Measurements from ENCODE around the gene STAT5A. TPM values are rescaled to one million over a fixed set of nuclear protein-coding genes. Genes with fewer than 3 reads are reported as not detected.
"Not testable (repeated sequence)": the region's sequence is repeated elsewhere in the genome, so short reads cannot be mapped to it uniquely, and the experiment has no call there.

Gene STAT5A
- polyA plus RNA-seq (2013, experiment 1 of 2; ENCODE audit: insufficient read length): 2.5 TPM
- polyA plus RNA-seq (2013, experiment 2 of 2; ENCODE audit: insufficient read length): 2.6 TPM

DNA sequence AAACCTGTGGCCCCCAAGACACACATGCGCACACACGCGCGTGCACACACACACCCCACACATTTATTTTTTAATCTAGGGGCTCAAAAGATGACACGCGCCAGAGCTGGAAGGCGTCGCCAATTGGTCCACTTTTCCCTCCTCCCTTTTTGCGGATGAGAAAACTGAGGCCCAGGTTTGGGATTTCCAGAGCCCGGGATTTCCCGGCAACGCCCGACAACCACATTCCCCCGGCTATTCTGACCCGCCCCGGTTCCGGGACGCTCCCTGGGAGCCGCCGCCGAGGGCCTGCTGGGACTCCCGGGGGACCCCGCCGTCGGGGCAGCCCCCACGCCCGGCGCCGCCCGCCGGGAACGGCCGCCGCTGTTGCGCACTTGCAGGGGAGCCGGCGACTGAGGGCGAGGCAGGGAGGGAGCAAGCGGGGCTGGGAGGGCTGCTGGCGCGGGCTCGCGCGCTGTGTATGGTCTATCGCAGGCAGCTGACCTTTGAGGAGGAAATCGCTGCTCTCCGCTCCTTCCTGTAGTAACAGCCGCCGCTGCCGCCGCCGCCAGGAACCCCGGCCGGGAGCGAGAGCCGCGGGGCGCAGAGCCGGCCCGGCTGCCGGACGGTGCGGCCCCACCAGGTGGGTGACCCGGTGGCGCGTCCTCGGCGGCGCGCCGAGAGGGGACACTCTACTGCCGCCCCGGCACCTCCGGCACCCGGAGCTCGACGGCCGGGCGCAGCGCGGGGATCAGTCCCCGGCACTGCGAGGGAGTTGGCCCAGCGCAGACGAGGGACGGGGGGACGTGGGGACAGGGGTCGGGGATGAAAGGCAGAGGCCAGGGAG, at the start of gene STAT5A:
Gene STAT5A (plus strand): TSS at position 522 of the 826 bp plus-strand sequence. CDS start 914 bp downstream, outside the sequence.
- peak; percentile 65 for DNase-seq

DNA sequence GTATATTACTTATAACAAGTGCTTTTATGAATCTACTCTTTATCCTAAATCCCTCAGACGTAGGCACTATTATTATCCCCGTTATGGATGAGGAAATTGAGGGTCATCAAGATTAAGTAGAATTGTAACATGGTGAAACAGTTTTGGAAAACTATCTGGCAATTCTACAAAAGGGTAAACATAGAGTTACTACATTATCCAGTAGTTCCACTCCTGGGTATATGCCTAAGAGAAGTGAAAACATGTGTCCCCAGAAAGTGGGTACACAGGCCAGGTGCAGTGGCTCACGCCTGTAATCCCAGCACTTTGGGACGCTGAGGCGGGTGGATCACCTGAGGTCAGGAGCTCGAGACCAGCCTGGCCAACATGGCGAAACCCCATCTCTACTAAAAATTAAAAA, 48.7 kb upstream of the STAT5A start:
- DNase-seq: not testable (repeated sequence)

DNA sequence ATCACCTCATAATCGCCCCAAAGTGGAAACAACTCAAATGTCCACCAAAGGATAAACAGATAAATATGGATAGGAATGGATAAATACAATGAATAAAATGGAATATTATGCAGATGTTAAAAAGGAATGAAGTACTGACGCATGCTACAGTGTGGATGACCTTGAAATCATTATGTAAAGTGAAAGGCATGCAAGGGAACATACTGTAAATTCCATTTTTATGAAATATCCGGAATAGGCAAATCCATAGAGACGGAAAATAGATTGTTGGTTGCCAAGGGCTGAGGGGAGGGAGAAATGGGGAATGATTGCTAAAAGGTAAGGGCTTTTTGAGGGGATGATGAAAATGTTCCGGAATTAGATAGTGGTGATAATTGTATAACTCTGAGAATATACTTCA, 48.1 kb upstream of the STAT5A start:
- peak; percentile 22 for DNase-seq

DNA sequence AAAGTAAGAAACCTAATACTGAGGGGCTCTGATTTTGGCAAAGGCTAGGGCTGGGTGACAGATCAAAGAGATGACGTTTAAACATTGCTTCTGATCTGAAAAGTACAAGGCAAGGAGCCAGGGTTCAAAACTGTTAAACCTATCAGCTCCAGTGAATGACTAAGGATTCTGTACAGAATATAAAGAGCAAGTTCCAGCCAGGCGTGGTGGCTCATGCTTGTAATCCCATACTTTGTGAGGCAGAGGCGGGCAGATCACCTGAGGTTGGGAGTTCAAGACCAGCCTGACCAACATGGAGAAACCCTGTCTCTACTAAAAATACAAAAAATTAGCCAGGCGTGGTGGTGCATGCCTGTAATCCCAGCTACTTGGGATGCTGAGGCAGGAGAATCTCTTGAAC, 47.4 kb upstream of the STAT5A start:
- DNase-seq: not testable (repeated sequence)

DNA sequence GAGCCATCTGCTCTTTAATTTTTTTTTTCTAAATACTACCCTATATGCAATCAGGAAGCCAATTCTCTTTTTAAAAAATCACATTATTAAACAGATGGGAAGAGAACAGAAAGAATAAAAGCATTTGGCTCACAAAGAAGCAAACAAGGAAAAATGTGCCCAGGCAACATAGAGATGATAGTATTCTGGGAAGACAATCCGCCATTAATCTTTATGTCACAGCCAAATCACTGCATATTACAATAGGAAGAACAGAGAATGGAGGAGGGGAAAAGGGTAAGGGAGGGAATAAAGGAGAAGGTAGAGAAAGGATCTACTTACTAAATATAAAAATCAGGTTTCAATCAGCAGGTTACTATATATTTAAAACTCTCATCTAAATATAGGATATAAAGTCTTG, 46.4 kb upstream of the STAT5A start:
- no peak for DNase-seq

DNA sequence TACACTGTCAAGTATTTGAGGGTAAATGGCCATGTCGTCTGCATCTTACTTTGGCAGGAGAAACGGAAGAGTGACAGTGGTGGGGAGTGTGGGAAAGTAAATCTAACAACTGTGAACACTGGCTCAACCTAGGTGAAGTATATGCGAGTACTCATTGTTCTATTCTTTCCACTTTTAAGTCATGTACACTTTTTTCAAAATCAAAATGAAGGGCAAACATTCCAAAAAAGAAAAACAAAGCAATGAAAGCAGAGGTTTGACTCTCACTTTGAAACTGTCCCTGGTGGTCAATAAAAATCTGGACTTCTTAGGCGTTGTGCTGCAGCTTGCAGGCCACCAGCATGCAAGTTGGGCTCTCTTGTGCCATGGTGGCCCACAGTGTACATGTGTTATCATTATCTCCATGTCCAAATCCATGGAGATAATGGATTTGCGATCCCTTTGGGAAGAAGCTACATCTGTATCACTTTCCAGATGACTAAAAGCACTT, 44.8 kb upstream of the STAT5A start:
- DNase-seq: no peak

DNA sequence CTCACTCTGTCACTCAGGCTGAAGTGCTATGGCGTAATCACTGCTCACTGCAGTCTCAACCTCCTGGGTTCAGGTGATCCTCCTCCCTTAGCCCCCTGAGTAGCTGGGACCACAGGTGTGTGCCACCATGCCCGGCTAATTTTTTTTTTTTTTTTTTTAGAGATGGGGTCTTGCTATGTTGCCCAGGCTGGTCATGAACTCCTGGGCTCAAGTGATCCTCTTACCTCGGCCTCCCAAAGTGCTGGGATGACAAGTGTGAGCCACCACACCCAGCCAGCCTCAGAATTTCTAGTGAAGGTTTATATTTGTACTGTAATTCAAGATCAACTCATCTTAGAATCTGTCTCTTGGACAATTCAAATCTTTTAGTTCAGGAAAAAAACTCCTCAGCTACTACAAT, 44.2 kb upstream of the STAT5A start:
- DNase-seq: not testable (repeated sequence)

DNA sequence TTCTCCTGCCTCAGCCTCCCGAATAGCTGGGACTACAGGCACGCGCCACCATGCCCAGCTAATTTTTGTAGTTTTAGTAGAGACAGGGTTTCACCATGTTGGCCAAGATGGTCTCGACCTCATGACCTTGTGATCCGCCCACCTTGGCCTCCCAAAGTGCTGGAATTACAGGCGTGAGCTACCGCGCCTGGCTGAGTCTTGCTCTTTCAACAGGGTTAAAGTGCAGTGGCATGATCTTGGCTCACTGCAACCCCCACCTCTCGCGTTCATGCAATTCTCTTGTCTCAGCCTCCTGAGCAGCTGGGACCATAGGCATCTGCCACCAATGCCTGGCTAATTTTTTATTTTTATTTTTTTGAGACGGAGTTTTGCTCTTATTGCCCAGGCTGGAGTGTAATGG, 43.1 kb upstream of the STAT5A start:
- DNase-seq: not testable (repeated sequence)

DNA sequence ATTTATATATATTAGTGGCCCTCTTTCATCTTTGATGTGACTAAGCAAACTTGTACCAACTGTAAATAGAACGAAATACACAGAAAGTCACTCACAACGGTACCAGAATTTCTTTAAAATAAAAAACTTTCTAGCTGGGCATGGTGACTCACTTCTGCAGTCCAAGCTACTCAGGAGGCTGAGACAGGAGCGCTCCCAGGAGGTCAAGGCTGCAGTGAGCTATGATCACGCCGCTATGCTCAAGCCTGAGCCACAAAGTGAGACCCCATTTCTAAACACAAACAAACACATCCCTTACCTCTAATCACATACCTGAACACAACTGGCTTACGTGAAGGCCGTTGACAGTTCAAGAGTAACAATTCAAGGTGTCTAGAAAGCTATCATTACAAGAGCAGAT, 41.8 kb upstream of the STAT5A start:
- DNase-seq: no peak

DNA sequence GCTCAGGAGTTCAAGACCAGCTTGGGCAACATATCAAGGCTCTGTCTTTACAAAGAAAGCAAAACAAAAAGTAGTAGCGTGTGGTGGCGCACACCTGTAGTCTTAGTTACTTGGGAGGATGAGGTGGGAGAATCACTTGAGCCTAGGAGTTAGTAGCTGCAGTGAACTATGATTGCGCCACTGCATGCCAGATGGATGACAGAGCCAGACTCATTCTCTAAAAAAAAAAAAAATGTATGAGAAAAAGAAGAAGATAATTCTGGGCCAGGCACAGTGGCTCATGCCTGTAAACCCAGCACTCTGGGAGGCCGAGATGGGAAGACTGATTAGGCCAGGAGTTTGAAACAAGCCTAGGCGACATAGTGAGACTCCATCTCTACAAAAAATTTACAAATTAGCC, 40.6 kb upstream of the STAT5A start:
- peak; percentile 77 for DNase-seq

DNA sequence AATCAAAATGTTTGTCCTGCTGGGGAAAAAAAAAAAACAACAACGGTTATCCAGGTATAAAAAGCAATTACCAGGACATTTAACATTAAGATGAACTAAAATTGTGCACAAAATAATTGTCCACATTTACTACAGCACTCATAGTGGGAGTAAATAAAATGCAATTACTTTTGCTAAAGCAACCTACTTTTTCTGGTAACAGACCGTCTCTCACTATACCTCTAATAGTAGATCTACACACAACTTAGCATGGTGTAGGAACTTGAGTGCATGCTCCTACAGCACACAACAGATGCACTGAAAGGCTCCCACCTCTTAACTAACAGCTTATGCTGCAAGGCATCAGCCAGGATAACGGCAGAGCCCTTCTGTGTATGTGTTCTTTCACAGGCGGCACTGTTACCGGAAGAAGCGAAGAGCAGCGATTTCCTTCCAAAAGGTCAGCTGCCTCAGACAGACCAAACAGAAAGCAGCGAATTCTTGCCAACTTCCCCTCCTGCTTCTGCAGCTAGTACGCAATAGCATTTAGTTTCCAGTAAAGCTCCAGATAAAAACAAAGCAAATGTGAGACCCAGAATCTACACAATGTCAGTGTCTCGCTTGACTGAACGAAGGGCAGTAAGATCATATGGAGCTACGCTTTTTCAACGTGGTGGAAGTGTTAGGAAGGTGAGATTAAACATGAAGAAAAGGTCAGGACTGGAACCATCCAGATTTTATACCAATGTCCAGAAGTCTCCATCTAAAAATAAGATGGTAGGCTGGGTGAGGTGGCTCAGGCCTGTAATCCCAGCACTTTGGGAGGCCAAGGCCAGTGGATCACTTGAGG, 39.7 kb upstream of the STAT5A start:
- peak; percentile 66 for DNase-seq

DNA sequence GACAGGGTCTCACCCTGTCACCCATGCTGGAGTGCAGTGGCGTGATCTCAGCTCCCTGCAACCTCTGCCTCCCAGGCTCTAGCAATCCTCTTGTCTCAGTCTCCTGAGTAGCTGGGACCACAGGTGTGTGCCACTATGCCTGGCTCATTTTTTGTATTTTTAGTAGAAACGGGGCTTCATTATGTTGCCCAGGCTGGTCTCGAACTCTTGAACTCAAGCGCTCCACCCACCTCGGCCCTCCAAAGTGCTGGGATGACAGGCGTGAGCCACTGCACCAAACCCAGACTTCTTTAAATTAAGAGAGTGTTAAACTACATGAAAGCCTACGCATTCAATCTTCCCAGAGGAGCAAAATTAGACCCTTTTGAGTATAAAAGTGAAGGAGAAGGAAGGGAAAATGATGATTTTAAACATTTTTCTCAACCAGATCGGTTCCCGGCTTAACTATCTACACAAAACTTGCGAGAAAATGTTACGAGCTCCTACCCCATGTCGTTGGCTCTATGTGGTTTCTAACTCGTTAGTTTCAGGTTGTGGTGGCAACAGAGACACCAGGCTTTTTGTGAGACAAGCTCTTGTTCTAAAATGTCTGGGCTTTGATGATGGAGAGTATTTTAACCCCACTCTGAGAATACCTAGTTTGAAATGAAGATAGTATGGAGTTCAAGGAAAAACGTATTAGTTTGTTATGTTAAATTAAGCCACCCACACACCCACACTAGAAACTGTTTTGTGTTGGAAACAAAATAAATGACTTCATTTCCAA, 38.4 kb upstream of the STAT5A start:
- DNase-seq: no peak

DNA sequence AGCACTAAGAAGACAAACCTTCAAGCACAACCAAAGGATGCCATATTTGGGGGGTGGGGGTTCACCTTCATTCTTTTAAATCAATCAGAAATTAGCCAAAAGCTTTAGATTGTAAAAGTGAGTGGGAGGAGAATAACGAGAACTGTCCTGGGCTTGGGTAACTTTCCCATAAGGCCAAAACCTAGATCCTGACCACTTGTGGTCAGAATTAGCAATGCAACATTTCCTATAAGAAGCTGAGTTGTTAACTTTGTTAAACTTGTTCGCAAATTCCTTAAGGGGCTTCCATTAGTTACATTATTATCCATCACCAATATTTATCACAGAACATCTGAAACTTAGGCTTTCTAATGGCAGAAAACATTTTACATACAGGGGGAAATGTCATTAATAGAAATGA, 37.2 kb upstream of the STAT5A start:
- no peak for DNase-seq

DNA sequence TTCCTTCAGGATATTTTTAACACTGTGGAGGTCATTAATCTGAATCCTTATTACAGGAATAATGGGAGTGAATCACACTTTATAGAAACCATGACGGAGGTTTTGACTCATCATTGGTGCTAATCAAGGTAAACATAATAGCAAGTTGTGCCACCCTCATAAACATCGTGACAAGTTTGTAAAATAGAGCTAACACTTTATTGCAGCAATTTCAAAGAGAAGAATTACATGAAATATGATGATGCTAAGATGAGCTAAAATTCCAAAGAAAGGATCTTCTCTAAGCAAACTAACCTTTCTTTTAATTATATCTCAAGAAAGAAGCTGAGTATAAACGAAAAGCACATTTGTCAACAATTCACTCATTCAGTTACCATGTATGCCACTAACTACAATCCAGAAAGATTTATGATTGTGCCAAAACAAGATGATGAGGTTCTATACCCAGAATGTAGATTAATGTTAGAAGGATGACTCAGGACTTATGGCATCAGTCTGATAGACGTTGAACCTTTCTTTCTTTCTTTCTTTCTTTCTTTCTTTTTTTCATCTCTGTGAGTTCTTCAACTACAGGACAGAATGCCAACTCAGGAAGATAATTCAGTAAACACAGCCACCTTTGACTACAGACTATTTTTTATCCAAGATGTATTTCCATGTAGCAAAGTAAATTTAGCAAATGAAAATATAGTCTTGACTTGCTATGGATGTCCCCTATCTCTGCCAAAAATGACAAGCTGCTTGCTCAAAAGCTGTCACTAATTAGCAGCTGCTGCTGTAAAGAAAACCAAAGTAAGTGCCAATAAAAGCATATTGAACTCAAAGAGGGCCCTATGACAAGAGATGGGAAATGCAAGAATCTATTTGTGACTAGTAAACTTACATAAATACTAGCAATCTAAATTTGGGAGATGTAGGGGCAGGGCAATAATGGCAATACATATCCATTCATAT, 35.4 kb upstream of the STAT5A start:
- DNase-seq: peak; percentile 62

DNA sequence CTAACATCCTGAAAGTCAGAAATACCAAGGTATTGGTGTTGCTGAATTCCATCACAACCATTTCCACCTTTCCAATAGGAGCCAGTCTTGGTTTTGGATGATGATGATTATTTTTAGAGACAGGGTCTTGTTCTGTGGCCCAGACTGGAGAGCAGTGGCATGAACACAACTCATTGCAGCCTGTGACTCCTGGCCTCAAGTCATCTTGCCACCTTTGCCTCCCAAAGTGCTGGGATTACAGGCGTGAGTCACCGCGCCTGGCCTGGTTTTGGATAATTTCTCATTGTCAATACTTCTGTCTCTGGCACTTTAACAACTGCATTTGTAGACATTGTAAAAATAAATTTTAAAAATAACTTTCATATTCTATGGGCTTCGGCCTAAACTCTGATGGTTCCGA, 34.7 kb upstream of the STAT5A start:
- no peak for DNase-seq

DNA sequence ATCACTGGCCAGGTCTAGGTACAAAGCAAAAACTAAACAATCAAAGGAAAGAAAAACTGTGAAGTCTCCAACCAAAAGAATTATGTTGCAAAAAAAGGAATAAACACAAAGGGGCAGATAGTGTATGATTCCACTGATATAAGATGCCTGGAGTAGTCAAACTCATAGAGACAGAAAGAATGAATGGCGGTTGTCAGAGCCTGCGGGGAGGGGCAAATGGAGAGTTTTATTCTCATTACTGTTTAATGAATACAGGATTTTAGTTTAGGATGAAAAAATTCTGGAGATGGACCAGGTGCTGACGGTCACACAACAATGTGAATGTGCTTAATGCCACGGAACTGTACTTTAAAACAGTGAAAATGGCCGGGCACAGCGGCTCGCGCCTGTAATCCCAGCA, 32.9 kb upstream of the STAT5A start:
- DNase-seq: no peak

DNA sequence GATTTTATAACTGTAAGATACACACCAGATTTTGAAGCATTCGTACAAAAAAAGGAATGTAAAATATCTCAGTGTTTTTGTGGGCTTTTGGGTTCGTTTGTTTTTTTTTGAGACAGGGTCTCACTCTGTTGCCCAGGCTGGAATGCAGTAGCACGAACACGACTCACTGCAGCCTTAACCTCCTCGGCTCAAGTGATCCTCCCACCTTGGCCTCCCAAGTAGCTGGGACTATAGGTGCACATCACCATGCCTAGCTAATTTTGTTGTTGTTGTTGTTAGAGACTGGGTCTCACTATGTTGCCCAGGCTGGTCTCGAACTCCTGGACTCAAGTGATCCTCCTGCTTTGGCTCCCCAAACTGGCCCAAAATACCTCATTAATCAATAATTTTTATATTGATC, 28.0 kb upstream of the STAT5A start:
- no peak for DNase-seq

DNA sequence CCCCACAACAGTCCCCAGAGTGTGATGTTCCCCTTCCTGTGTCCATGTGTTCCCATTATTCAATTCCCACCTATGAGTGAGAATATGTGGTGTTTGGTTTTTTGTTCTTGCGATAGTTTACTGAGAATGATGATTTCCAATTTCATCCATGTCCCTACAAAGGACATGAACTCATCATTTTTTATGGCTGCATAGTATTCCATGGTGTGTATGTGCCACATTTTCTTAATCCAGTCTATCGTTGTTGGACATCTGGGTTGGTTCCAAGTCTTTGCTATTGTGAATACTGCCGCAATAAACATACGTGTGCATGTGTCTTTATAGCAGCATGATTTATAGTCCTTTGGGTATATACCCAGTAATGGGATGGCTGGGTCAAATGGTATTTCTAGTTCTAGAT, 23.9 kb upstream of the STAT5A start:
- DNase-seq: not testable (repeated sequence)

DNA sequence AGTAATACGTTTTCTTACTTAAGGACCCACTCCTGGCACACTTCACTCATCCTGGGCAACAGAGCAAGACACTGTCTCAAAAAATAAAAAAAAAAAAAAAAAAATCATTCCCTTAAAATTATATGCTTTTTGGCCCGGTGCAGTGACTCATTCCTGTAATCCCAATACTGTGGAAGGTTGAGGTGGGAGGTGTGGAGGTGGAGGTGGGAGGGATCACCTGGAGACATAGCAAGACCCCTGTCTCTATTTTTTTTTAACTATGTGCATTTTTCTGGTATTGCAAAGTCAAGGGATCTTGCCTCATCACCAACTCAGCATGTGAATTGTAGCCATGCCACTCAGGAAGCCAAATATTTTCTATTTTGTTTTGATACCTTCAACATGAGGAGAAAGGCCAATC, 21.8 kb upstream of the STAT5A start:
- DNase-seq: no peak

DNA sequence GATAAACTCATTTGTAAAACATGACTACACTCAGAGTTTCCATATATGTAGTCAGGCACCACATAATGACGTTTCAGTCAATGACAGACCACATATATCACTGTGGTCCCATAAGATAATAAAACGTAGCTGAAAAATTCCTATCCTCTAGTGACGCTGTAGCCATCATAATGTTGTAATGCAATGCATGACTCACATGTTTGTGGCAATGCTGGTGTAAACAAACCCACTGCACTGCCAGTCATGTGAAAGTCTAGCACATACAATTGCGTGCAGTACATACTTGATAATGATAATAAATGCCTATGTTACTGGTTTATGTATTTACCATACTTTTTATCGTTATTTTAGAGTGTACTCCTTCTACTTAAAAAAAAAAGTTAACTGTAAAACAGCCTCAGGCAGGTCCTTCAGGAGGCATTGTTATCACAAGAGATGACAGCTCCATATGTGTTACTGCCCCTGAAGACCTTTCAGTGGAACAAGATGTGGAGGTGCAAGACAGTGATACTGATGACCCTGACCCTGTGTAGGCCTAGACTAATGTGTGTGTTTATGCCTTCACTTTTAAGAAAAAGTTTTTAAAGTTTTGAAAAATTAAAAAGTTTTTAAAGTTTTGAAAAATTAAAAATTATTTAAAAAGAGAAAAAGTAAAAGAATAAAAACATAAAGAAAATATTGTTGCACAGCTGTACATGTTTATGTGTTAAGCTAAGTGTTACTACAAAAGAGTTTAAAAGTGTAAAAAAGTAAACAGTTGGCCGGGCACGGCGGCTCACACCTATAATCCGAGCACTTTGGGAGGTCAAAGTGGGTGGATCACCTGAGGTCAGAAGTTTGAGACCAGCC, 21.2 kb upstream of the STAT5A start:
- peak; percentile 76 for DNase-seq

Measured in fibroblast of skin of scalp (primary cell).